Activated CD4-positive, alpha-beta T cell treated with anti-CD3 and anti-CD28 coated beads for 4 hours (primary cell): Measurements from ENCODE around the gene RIMBP2.

Experiments used
- DNase-seq, 2 donors: peaks; one replicate each; pipeline ENCODE4 v3.0.0-alpha.2; 2020

RIMBP2 gene

GRCh38 chr12:130497321-130497720, 218.8 kb downstream of the RIMBP2 start:
- no peak for DNase-seq

DNA sequence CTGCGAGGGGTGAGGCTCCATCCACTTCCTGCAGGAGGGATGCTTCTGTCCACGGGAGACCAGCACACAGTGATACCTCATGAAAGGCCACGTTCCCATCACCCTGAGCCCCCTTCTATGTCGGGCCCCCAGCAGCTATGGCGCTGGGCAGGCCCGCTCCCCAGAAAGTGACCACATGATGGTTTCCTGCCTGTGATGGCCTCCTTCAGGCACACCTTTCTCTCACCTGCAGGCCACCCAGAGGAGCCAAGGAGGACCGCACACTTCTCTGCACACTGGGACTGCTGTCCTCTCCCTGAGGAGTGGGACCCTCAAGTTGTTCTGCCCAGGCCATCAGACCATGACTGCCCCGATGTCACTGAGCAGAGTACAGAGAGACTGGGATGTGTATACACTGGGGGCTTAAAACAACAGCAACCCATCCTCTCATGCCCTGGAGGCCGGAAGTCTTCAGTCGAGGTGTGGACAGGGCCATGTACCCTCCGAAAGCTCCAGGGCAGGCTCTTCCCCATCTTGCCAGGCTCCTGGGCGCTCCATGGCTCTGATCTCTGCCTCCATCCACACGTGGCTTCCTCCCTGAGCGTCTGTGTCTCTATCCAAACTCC, 219.5 kb downstream of the RIMBP2 start:
- no peak for DNase-seq

DNA sequence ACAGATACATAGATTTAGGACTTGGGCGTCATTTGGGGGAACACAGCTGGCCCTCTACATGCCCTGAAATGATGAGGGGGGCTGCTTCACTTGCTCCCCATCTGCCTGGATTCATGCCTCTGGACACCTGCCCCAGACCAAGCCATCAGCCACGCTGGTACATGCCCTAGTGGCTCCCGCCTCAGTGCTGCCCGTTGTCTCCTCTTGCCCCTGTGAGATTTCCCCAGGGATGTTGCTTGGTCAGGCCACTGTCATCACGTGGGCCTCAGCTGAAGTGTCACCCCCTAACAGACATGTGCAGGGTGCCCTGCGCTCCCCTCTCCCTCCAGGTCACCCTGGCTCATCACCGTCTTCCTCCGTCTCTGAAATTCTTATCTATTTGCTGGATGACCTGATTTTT, 220.9 kb downstream of the RIMBP2 start:
- DNase-seq, result no peak

DNA sequence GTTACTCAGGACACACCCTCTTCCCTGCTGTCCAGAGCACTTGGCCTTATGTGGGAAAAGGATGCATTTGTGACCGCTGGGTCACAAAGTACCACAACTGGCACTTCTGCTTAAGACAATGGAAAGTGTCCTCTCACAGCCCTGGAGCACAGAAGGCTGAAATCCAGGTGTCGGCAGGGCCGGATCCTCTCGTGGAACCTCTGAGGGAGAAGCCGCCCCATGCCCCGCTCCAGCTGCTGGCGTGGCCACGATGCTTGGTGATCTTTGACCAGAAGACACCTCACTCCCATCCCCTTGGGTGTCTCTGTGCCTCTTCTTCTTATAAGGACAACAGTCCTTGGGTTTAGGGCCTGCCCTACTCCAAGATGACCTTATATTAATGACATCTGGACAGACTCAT, 221.4 kb downstream of the RIMBP2 start:
- DNase-seq, result no peak

DNA sequence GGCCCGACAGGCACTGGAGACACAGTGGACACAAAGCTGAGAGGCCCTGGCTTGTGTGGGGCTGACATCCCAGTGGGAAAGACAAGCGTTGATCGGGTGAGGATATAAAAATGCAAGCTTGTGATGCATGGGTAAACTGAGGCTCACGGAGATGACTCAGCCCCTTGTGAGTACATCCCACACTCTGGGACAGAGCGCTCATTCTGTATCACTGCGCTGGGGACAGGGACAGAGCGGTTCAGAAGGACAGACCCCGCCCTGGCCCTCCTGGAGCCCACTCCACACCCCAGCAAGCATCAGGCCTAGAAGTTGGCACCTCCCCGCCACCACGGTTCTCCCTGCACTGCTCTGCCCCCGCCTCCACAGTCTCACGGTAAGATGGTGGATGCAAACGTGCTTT, 222.1 kb downstream of the RIMBP2 start:
- no peak for DNase-seq

DNA sequence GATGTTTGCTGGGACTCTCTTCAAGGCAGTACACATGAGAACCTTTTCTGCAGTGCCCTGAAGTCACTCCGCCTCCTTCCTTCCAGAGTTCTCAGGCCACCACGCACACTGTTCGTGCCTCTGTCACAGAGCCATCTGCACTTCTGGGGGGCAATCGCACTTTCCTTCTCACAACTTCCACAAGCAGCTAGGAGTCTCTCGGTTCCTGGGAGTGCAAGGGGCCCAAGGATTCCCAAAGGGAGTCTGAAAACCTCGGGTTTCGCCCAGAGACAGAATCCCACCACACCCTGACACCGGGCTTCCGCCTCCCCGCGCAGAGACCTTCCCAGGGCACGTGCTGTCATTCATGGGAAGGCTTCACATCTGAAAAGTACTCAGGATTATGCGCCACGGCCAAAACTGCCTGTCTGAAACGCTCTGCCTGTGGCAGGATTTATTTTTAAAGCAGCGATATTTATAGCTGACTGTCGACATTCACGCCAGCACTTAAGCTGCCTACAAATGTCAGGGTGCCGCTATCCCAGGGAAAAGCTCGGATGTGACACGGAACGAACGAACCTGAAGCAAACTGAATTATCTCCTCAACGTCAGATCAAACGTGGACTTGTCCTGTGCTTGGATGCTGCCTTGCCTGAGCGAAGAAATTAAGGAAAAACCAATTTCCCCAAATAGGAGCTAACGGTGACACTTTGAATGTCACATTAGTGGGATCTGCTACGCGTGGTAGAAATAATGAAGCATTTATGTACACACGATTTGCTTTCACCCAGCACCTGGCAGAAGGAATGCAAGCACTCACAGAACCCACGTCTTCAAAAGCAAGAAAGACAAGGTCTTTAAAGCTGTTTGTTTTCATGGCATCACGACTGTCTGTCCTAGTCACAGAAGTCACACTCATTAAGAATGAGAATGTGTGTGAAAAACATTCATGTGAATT, 224.4 kb downstream of the RIMBP2 start:
- DNase-seq, result no peak

- no peak for DNase-seq
Observed at GRCh38 chr12:130490674-130491073, 225.4 kb downstream of the RIMBP2 start.

- no peak for DNase-seq
Observed at GRCh38 chr12:130489293-130489692, 226.8 kb downstream of the RIMBP2 start.

GRCh38 chr12:130488358-130488710, 227.8 kb downstream of the RIMBP2 start:
- no peak for DNase-seq

DNA sequence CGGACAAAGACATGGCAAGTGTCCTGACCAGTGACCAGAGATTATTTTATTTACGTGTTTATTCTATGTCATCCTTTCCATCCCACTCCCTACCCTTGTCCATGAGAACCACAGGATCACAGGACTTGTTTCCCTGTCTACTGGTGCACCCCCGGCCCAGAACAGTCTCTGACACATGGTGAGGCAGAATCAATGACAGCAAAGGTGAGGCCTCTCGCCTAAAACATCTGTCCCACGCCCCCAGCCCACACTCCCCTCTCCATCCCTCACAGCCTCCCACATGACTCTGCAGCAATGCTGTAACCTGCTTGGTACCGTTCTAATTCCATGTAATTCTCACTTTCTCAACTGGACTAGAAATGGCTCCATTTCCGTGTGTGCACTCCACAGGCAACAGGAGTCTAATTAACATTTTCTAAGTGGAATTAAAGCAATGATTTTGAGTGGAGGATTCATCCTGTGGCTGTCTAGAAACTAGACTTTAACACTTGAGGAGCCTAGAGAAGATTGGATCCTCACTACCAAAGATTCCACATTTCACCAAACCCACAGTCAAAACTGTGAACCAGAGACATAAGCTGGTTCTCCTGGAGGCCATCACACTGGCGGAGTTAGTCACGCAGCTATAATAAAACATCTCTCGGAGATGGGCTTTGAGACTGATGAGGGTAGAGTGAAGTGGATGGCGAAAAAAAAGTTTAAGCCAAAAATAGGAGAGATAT, 228.3 kb downstream of the RIMBP2 start:
- no peak for DNase-seq

GRCh38 chr12:130486891-130487416, 229.1 kb downstream of the RIMBP2 start:
- DNase-seq, result no peak

DNA sequence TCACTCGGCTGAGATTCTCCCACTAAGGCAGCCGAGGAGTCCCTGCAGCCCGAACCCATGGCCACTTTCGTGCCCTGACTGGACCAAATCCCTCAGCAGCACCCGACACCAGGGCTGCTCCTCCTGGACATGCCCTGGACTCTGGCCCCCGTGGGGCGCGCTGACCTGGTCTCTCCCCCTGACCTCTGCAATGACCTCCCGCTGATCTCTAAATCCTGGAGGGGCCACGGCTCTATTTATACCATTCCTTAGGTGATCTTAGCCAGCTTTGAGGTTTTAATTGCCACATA, 230.0 kb downstream of the RIMBP2 start:
- no peak for DNase-seq

DNA sequence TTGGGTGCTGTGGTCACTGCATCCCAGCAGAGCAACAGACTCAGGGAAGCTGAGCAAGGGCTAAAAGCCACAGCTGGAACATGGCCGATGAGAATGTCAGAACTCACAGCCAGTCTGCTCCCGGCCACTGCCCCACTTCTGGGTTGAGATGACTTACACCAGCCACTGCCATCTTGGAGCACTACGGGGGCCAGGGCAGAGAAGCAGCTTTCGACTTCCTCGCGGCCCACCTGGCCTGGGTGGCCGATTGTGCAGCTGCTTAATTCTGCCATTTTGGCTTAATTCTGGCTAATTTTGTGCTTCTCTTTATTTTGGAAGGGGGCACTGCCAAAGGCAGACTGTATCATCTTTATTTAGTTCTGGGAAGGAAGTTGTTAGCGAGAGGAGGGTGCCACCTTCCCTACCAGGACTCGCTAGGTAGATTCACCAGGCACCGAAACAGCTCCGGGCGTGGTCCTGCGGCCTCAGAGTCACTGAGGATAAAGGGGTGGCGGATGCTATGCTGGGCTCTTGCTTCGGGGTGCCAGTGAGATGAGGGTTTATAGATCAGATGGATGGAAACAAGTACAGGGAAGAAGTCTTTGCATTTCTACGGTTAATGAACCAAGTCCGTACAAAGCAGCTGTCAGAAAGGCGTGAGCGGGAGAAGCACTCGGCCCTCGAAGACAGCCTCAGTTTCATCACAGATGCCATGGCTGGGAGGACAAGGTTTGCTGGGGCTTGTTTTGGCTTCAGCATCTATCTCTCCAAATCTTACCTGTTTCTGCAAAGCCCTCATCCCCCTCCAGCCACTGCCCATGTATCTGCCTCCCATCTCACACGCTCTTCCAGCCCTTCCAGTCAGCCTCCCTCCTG, 230.6 kb downstream of the RIMBP2 start:
- DNase-seq, result no peak

- DNase-seq, result no peak
Observed at GRCh38 chr12:130484221-130484620, 231.9 kb downstream of the RIMBP2 start.

- no peak for DNase-seq
Observed at GRCh38 chr12:130483616-130484180, 232.4 kb downstream of the RIMBP2 start.

DNA sequence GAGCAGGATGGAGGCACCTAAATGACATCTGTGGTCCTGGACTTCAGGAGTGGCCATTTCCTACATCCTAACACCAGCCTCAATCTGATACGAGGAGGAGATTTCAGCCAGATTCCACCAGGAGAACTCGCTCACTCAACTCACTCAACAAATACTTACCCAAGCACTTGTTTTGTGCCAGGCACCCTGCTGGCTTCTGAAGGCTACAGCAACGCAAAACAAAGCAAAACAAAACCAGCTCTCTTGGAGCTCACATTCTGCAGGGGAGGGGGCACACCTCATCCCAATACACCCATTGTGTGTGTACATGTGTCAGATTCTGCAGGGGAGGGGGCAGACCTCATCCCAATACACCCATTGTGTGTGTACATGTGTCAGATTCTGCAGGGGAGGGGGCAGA, 233.7 kb downstream of the RIMBP2 start:
- DNase-seq, result no peak

DNA sequence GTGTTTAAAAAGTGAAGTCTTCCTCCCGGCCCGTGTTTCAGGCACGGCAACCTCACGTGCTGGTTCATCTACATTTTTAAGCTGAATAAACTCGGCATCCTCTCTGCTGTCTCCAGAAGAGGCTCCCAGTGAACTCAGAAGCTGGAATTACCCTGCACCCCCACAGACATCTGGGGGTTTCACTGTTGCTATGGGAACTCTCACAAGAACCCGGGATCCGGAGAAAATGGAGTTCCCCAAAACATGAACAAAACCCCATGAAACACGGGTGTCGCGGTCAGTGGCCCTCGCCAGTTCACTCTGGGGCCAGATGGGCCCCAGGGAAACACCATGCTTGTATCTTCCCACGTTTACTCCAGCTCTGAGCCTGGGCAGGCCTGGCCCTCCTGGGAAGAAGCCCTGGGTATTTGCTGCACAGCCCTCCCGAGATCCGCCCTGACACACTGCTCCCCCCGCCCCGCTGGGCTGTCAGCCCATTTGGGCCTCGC, 234.7 kb downstream of the RIMBP2 start:
- DNase-seq, result no peak

- DNase-seq, result no peak
Observed at GRCh38 chr12:130480887-130481286, 235.2 kb downstream of the RIMBP2 start.

- no peak for DNase-seq
Observed at GRCh38 chr12:130480231-130480630, 235.9 kb downstream of the RIMBP2 start.

DNA sequence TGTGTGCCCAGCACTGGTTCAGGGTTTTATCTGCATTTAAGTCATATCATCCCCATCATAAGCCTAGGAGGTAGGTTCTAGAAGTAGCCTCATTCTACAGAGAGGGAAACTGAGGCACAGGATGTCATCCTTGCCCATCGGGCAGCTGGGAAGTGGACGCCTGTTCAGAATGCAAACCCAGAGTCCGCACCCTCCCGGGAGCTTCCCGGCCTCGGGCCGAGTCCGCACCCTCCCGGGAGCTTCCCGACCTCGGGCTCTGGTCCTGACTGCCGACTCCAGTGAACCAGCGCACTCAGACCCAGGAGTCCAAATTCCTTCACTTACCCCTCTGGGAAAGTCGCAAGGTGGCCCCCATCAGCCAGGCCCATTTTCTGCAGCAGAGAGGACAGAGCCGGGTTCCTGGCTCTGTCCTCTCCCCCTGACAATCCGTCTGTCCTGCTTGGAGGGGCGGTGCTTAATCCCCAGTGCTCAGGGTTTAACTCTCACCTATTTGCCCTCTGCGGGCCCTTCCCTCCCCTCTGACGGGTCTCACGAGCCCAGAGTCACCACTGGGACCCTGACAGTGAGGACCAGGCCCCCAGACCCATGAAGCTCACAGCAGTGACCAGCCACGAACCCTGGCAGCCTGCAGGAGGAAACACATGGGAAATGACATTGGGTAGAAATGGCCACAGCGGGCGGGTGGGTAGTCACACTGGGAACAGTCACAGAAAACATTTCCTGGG, 236.5 kb downstream of the RIMBP2 start:
- no peak for DNase-seq

GRCh38 chr12:130478786-130479185, 237.3 kb downstream of the RIMBP2 start:
- DNase-seq, result no peak

- no peak for DNase-seq
Observed at GRCh38 chr12:130477701-130478100, 238.4 kb downstream of the RIMBP2 start.
